ENCODE data around the gene GPHN. TPM values are rescaled to one million over a fixed set of nuclear protein-coding genes. Genes with fewer than 3 reads are reported as not detected.

GPHN gene
- total and polyA plus RNA-seq, 2 of the 4 experiments (the other 2 are of a cell fraction) = 8.0 to 8.1 TPM

GRCh38 chr14:66509874-66510273, 1.9 kb downstream of the GPHN start:
- Histone ChIP-seq H2AK5ac (ENCODE audit: low read depth, low read length) (no peak overlapping the region), H2BK15ac (ENCODE audit: low read depth, low read length) (no peak overlapping the region), H3K56ac (ENCODE audit: extremely low read depth, insufficient read depth, low read length) (no peak overlapping the region), H3K27ac (ENCODE audit: insufficient read depth, low read length) (no peak overlapping the region), H3K18ac (ENCODE audit: low read depth, low read length) (no peak overlapping the region), H3K23ac (ENCODE audit: low read depth, low read length) (no peak overlapping the region), H2BK20ac (ENCODE audit: low read depth, low read length) (no peak overlapping the region), H3K9me3 (ENCODE audit: control insufficient read depth, insufficient read depth, low read length) (no peaks in the 10 kb centered on the region), H4K5ac (ENCODE audit: low read depth, low read length) (no peak overlapping the region), H3K4me1 (ENCODE audit: control insufficient read depth, insufficient read depth, low read length) (no peaks in the 10 kb centered on the region), H2BK120ac (ENCODE audit: low read depth, low read length) (no peak overlapping the region), H2BK5ac (ENCODE audit: low read depth, low read length, poor library complexity, severe bottlenecking) (no peak overlapping the region), H4K91ac (ENCODE audit: insufficient read depth, low read depth, low read length) (no peak overlapping the region), H3K9ac (ENCODE audit: low read depth, low read length) (no peak overlapping the region), H3K27me3 (ENCODE audit: control insufficient read depth, insufficient read depth, low read length) (no peaks in the 10 kb centered on the region), H3K14ac (replicated peaks; ENCODE audit: low read depth, low read length) (no peak overlapping the region), H3K4me2 (ENCODE audit: low read depth, low read length) (no peak overlapping the region; the same call in 1 of the 2 replicates), H3K36me3 (ENCODE audit: control insufficient read depth, insufficient read depth, low read length) (no peaks in the 10 kb centered on the region), H4K20me1 (ENCODE audit: insufficient read depth, low read length) (no peaks in the 10 kb centered on the region; the same call in none of the 2 replicates), H3K9me1 (ENCODE audit: insufficient read depth, low read length) (no peaks in the 10 kb centered on the region), H3K4ac (ENCODE audit: low read depth, low read length) (no peak overlapping the region), H2AK9ac (replicated peaks; ENCODE audit: low read depth, low read length, poor library complexity) (no peak overlapping the region), H3K79me1 (ENCODE audit: low read depth in 1 of 2, low read length in 2 of 2) (peaks cover 0 to 8% of the 10 kb centered on the region in 2 experiments; a peak in 2 of 4 replicates), H4K8ac (ENCODE audit: low read depth in 2 of 2, low read length in 2 of 2) (no peak overlapping the region), H2AFZ (replicated peaks; ENCODE audit: low read length, poor library complexity) (no peak overlapping the region), H3K4me3 (ENCODE audit: insufficient read depth, low read depth, low read length) (no peak overlapping the region)
- ATAC-seq (ENCODE audit: low read depth) (no peak), DNase-seq (no peak)
- no TSS peak for BruUV-seq (replicated peaks)
- intact Hi-C loops (cut with micrococcal nuclease) (loop anchor here (5.0 to 10.0 kb wide), 2 partner anchors 837 to 1345 kb away; no protein-coding TSS in a partner anchor), in situ Hi-C loops (cut with MboI; ENCODE audit: low sequenced_read_pairs) (loop anchor here (25.0 kb wide), 1 partner anchor 777 kb away; no protein-coding TSS in a partner anchor), dilution Hi-C loops (cut with HindIII; ENCODE audit: low sequenced_read_pairs, unreplicated experiment) (no loop called here)
- ChIA-PET CTCF (no interaction called here), POLR2A (ENCODE audit: unreplicated experiment) (no interaction called here)
- no CpG with 5 or more reads among the region's 4 CpGs for WGBS, 2 experiments (ENCODE audit: extremely low coverage in 2 of 2, insufficient read length in 1 of 2)
- TF ChIP-seq POLR2A (IDR thresholded peaks at IDR 0.05; ENCODE audit: low read depth, low read length) (no peak), ELK1 (IDR thresholded peaks at IDR 0.05; ENCODE audit: borderline replicate concordance, low read depth, low read length) (no peak), BHLHE40 (IDR thresholded peaks at IDR 0.05; ENCODE audit: low read depth, low read length) (no peak), FOS (IDR thresholded peaks at IDR 0.05; ENCODE audit: low read depth, low read length) (no peak), RCOR1 (IDR thresholded peaks at IDR 0.05; ENCODE audit: insufficient replicate concordance, low read length) (no peak), MXI1 (IDR thresholded peaks at IDR 0.05; ENCODE audit: borderline replicate concordance, low read depth, low read length) (no peak), CEBPB (IDR thresholded peaks at IDR 0.05; ENCODE audit: low read depth, low read length) (no peak), NFE2L2 (IDR thresholded peaks at IDR 0.05; ENCODE audit: low read depth, low read length) (no peak), CTCF (conservative IDR thresholded peaks at IDR 0.05; ENCODE audit: low read depth, low read length) (no peak), CHD1 (IDR thresholded peaks at IDR 0.05; ENCODE audit: low read depth, low read length) (no peak), USF2 (IDR thresholded peaks at IDR 0.05; ENCODE audit: low read depth, low read length) (no peak)
